Myocyte (in vitro differentiated cells): ENCODE results near the gene CATSPERE. TPM values are rescaled to one million over a fixed set of nuclear protein-coding genes. Genes with fewer than 3 reads are reported as not detected.
"Not testable (repeated sequence)": the region's sequence is repeated elsewhere in the genome, so short reads cannot be mapped to it uniquely, and the experiment has no call there.

Experiments
- DNase-seq: peaks from one replicate; pipeline ENCODE4 v3.0.0-alpha.2; 2012; ENCODE audit warnings: low read depth
- total RNA-seq: library from RNA; depleted of rRNA; stranded (reverse); fragments of >200 nt; gene quantifications from 2 replicates; pipeline ENCODE4 v1.2.3, GENCODE V29; 2014

CATSPERE gene
- total RNA-seq, 1 donor from 2014 or later, result 0.72 TPM

DNA sequence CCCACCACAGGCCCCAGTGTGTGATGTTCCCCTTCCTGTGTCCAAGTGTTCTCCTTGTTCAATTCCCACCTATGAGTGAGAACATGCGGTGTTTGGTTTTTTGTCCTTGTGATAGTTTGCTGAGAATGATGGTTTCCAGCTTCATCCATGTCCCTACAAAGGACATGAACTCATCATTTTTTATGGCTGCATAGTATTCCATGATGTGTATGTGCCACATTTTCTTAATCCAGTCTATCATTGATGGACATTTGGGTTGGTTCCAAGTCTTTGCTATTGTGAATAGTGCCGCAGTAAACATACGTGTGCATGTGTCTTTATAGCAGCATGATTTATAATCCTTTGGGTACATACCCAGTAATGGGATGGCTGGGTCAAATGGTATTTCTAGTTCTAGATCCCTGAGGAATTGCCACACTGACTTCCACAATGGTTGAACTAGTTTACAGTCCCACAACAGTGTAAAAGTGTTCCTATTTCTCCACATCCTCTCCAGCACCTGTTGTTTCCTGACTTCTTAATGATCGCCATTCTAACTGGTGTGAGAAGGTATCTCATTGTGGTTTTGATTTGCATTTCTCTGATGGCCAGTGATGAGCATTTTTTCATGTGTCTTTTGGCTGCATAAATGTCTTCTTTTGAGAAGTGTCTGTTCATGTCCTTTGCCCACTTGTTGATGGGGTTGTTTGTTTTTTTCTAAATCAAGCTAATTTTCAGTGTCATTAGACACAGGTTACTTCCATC lies 200.7 kb downstream of the CATSPERE start:
- DNase-seq, result not testable (repeated sequence)

DNA sequence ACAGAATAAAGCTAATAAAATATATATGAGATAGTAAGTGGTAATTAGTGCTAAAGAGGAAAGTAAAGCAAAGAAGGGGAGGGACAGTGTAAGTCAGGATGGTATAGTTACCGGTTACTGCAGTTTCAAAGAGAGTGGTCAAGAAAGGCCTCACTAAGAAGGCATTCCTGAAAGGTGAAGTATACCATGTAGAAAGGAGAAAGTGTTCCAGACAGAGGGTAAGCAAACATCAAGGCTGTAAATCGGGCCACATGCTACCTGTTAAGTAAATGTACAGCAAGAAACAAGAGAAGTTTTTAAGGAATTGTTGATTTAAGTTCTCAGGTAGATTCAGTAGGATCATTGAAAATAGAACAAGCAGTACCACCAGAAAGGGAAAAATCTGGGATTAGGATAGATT lies 201.5 kb downstream of the CATSPERE start:
- no peak for DNase-seq

DNA sequence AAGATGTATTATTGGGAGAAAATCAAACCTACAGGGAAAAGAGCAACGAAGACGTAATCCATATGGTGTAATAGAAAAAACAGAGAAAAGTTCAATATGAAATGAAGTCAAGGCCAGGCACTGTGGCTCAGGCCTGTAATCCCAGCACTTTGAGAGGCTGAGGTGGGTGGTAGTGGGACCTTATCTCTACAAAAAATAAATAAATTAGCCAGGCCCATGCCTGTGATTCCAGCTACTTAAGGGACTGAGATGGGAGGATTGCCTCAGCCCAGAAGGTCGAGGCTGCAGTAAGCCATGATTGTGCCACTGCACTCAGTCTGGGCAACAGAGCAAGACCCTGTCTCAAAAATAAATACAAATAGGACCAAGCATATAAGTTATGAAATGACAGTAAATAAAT lies 203.3 kb downstream of the CATSPERE start:
- no peak for DNase-seq

DNA sequence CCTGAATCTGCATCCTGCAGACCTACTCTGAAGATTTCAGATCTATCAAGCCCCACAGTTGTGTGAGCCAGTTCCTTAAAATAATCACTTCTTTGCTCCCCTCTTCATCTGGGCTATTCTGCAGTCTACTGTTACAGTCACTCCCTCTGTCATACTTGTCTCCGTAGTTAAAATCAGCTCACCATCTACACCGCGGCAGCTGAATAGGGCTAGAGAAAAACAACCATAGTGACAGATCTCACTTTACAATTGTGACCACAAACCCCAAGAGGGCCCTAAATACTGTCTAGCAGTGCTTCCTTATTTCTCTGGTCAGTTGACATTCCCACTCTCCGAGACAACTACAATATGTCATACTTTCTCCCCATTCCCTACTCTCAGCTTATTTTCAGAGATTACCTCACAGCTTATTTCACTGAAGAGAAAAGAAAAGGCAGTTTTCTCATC lies 204.7 kb downstream of the CATSPERE start:
- DNase-seq, result peak; percentile 96

DNA sequence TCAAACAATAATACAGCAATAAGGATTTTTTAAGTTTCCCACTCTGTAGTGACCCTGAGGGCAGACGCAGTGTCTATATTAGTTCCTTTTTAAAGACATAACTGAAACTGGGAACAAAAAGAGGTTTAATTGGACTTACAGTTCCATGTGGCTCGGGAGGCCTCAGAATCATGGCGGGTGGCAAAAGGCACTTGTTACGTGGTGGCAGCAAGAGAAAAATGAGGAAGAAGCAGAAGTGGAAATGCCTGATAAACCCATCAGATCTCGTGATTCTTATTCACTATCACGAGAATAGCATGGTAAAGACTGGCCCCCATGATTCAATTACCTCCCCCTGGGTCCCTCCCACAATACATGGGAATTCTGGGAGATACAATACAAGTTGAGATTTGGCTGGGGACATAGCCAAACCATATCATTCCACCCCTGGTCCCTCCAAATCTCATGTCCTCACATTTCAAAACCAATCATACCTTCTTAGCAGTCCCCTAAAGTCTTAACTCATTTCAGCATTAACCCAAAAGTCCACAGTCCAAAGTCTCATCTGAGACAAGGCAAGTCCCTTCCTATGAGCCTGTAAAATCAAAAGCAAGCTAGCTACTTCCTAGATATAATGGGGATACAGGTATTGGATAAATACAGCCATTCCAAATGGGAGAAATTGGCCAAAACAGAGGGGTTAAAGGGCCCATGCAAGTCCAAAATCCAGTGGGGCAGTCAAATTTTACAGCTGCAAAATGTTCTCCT lies 205.8 kb downstream of the CATSPERE start:
- not testable (repeated sequence) for DNase-seq

DNA sequence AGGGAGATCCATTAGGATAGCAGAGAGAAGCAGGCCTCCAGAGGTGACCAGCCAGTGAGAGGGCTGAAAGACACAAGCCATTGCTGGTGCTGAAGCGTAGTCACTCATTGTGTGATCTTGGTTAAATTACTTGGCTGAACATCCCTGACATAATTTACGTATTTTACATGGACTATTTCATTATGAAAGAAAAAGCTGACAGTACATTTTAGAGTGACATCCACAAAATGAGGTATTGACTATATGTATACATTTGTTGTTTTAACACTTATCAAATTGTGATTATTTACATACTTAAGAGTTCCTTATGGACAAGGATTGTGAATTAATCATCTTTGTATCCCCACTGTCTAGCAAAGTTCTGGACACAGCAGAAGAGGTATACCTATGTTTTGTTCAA lies 206.7 kb downstream of the CATSPERE start:
- DNase-seq, result no peak

DNA sequence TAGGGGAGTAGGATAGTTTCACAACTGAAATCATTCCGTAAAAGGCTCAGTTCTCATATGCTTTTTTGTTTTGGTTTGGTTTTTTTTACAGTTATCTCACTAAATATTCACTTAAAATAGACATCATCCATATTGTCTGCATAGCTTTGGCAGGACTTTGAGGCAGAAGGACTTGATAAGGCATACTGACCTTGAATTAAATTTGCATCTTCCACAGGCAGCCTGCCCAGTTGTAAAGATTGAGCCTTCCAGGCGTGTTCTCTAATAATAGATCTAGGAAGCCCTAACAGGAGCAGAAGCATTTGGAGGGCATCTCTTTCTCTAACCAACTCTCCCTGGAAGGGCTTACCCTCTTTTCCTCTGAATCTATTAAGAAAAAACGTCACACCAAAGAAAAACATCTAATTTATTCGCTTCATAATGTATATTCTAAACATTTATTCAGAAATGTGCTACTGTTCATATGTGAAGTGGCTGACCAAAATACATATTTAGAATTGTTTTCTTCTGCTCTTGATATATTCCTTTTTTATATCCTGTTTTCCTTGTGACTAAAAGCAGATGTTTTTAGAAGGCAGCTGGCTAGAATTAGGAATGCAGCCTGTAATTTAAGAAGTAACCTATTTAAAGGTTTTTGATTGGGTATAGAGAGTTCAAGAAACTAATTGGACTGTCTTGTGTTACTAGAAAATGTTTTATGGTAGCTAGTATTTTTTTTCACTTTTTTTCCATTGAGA lies 212.0 kb downstream of the CATSPERE start:
- peak; percentile 53 for DNase-seq

DNA sequence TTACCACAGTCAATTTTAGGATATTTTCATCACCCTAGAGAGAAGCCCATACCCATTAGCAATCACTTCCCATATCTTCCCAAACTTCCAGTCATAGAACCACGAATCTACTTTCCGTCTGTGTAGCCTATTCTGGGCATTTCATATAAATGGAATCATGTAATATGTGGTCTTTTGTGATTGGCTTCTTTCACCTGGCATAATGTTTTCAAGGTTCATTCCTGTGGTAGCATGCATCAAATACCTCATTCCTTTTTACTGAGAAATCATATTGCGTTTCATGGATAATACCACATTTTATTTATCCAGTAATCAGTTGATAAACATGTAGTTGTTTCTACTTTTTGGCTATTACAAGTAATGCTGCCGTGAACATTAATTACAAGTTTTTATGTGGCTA lies 213.4 kb downstream of the CATSPERE start:
- peak; percentile 17 for DNase-seq

DNA sequence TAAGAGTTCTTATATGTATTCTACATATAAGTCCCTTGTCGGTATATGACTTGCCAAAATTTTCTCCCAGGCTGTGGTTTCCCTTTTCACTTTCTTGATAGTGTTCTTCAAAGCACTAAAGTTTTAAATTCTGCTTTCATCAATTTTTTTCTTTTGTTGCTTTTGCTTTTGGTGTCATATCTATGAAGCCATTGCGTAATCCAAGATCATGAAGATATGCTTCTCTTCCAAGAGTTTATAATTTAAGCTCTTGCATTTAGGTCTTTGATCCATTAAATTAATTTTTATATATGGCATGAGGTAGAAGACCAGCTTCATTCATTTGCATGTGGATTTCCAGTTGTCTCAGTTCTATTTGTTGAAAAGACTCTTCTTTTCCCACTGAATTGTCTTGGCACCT lies 214.1 kb downstream of the CATSPERE start:
- no peak for DNase-seq

DNA sequence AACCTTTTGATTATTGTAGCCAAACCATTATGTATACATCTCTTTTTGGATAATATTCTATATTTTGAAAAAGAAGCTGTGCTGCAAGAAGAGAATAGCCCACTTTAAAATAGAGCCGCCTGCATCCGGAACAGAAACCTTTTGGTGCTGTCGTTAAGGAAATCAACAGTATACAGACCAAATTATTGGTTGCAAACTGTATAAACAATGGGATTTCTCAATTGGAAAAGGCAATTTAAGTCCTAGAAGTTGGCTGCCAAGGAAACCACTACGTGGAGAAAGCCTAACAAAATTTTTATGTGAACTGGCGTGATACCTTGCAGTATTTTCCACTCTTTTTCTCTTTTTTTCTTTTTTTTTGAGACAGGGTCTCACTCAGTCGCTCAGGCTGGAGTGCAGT lies 217.6 kb downstream of the CATSPERE start:
- no peak for DNase-seq

DNA sequence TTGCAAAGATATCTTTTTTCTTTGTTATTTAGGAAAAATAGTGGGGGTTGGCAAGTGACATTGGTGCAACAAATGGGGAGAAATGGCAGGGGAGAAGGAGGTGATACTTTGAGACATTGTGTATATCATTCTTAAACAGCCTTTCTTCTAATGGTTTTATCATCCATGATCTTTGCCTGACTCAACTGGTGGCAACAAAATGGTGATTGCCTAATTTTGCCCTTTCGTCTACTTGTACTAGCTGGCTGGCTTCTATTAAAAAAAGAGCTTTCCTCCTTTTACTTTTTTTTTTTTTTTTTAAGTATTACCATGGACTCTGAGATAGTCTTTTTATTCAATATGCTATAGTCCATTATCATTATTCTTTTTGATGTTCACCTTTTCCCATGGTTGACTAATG lies 219.6 kb downstream of the CATSPERE start:
- no peak for DNase-seq

DNA sequence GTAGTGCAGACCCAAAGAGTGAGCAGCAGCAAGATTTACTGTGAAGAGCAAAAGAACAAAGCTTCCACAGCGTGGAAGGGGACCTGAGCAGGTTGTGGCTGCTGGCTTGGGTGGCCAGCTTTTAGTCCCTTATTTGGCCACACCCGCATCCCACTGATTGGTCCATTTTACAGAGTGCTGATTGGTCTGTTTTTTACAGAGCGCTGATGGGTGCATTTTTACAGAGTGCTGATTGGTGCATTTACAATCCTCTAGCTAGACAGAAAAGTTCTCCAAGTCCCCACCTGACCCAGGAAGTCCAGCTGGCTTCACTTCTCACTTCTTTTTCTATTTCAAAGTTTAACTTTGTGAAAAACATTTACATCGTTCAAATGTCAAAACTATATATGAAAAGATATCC lies 221.0 kb downstream of the CATSPERE start:
- DNase-seq, result not testable (repeated sequence)

Other genes with a start within 250 kb of the CATSPERE start
- 16.6 and 22.7 TPM in 2 replicates for gene ADSS2, start 9.4 kb upstream of the CATSPERE start, total RNA-seq
- gene DESI2, start 191.9 kb downstream of the CATSPERE start, total RNA-seq, result 52.2 and 112 TPM in 2 replicates